Ovary (tissue), 3 donors: ENCODE measurements around the gene GPR137B.

Experiments used
- CTCF ChIP-seq, 3 donors: fragments of 450-650 bp in 2 of 3; fragments of 200-600 bp in 1 of 3; IDR thresholded peaks; one replicate each; pipeline versions ENCODE4 v1.5.1 to v1.8.0; 2016 to 2022; ENCODE audit warnings: antibody characterized with exemption in 3 of 3, mild to moderate bottlenecking in 1 of 3
- POLR2A ChIP-seq: fragments of 450-650 bp; IDR thresholded peaks from one replicate; pipeline ENCODE4 v1.6.1; 2017; ENCODE audit warnings: antibody characterized with exemption, mild to moderate bottlenecking, moderate library complexity
- donor health status: DM: no; HTN: no; CAD: no.

GRCh38 chr1:236120721-236121153 lies 21.6 kb upstream of the GPR137B start:
- TF ChIP-seq POLR2A = no peak
- no peak for TF ChIP-seq CTCF (IDR thresholded peaks at IDR 0.05)
